HEK293 (cell line): ENCODE measurements around the gene PITPNM1.

Experiments used
- BCL11B ChIP-seq: fragments of 450-650 bp; formaldehyde crosslinking; IDR thresholded peaks from 2 replicates; pipeline ENCODE4 v1.5.1; 2016; ENCODE audit warnings: low read depth, missing biosample characterization, missing genetic modification characterization
- CTCF ChIP-seq: fragments of 450-650 bp; formaldehyde crosslinking; IDR thresholded peaks from 2 replicates; pipeline ENCODE4 v1.5.1; 2016; ENCODE audit warnings: missing biosample characterization, missing genetic modification characterization
- GLIS1 ChIP-seq: fragments of 450-650 bp; formaldehyde crosslinking; IDR thresholded peaks from 2 replicates; pipeline ENCODE4 v1.5.1; 2016; ENCODE audit warnings: missing biosample characterization, missing genetic modification characterization
- KLF1 ChIP-seq: fragments of 450-650 bp; formaldehyde crosslinking; IDR thresholded peaks from 2 replicates; pipeline ENCODE4 v1.5.1; 2016; ENCODE audit warnings: missing biosample characterization, missing genetic modification characterization
- KLF10 ChIP-seq: fragments of 450-650 bp; IDR thresholded peaks from 2 replicates; pipeline ENCODE4 v1.5.1; 2018; ENCODE audit warnings: missing biosample characterization, mild to moderate bottlenecking, missing genetic modification characterization
- KLF16 ChIP-seq: fragments of 450-650 bp; formaldehyde crosslinking; IDR thresholded peaks from 2 replicates; pipeline ENCODE4 v1.5.1; 2017; ENCODE audit warnings: missing biosample characterization, missing genetic modification characterization
- PRDM2 ChIP-seq: fragments of 450-650 bp; formaldehyde crosslinking; IDR thresholded peaks from 2 replicates; pipeline ENCODE4 v1.5.1; 2016; ENCODE audit warnings: missing biosample characterization, missing genetic modification characterization, borderline replicate concordance
- SP3 ChIP-seq: fragments of 450-650 bp; formaldehyde crosslinking; IDR thresholded peaks from 2 replicates; pipeline ENCODE4 v1.5.1; 2016; ENCODE audit warnings: missing biosample characterization, missing genetic modification characterization
- SP7 ChIP-seq: fragments of 450-650 bp; formaldehyde crosslinking; IDR thresholded peaks from 2 replicates; pipeline ENCODE4 v1.5.1; 2016; ENCODE audit warnings: missing biosample characterization, missing genetic modification characterization
- YY1 ChIP-seq: fragments of 450-650 bp; formaldehyde crosslinking; IDR thresholded peaks from 2 replicates; pipeline ENCODE4 v1.5.1; 2018; ENCODE audit warnings: missing biosample characterization, missing genetic modification characterization
- ZBTB8A ChIP-seq: fragments of 450-650 bp; formaldehyde crosslinking; IDR thresholded peaks from 2 replicates; pipeline ENCODE4 v1.5.1; 2016; ENCODE audit warnings: missing biosample characterization, missing genetic modification characterization
- ZNF112 ChIP-seq: fragments of 450-650 bp; formaldehyde crosslinking; IDR thresholded peaks from 2 replicates; pipeline ENCODE4 v1.5.0; 2017; ENCODE audit warnings: missing biosample characterization, missing genetic modification characterization
- ZNF140 ChIP-seq: fragments of 450-650 bp; formaldehyde crosslinking; IDR thresholded peaks from 2 replicates; pipeline ENCODE4 v1.5.1; 2016; ENCODE audit warnings: missing biosample characterization, missing genetic modification characterization
- ZNF146 ChIP-seq: fragments of 450-650 bp; formaldehyde crosslinking; IDR thresholded peaks from 2 replicates; pipeline ENCODE4 v1.5.1; 2016; ENCODE audit warnings: missing biosample characterization, missing genetic modification characterization
- ZNF148 ChIP-seq: fragments of 450-650 bp; formaldehyde crosslinking; IDR thresholded peaks from 2 replicates; pipeline ENCODE4 v1.5.0; 2017; ENCODE audit warnings: missing biosample characterization, missing genetic modification characterization, borderline replicate concordance
- ZNF221 ChIP-seq: fragments of 450-650 bp; formaldehyde crosslinking; IDR thresholded peaks from 2 replicates; pipeline ENCODE4 v1.5.1; 2017; ENCODE audit warnings: missing biosample characterization, missing genetic modification characterization, borderline replicate concordance
- ZNF274 ChIP-seq, 2 experiments: fragments of 200-500 bp in 1 of 2; fragments of 450-650 bp in 1 of 2; sonication (Bioruptor generic) in 1 of 2; formaldehyde crosslinking in 1 of 2; IDR thresholded peaks; 2 replicates each; pipeline versions ENCODE4 v1.5.1 to v1.6.1; 2014 to 2016; ENCODE audit warnings: borderline replicate concordance in 1 of 2, inconsistent platforms in 1 of 2, low read length in 1 of 2, missing biosample characterization in 1 of 2, missing genetic modification characterization in 1 of 2
- ZNF324 ChIP-seq: fragments of 450-650 bp; formaldehyde crosslinking; IDR thresholded peaks from 2 replicates; pipeline ENCODE4 v1.5.1; 2016; ENCODE audit warnings: missing biosample characterization, missing genetic modification characterization
- ZNF394 ChIP-seq: fragments of 450-650 bp; formaldehyde crosslinking; IDR thresholded peaks from 2 replicates; pipeline ENCODE4 v1.5.1; 2016; ENCODE audit warnings: missing biosample characterization, missing genetic modification characterization, mild to moderate bottlenecking, moderate library complexity, borderline replicate concordance
- ZNF501 ChIP-seq: fragments of 450-650 bp; formaldehyde crosslinking; IDR thresholded peaks from 2 replicates; pipeline ENCODE4 v1.5.1; 2016; ENCODE audit warnings: missing biosample characterization, missing genetic modification characterization
- ZNF514 ChIP-seq: fragments of 450-650 bp; formaldehyde crosslinking; IDR thresholded peaks from 2 replicates; pipeline ENCODE4 v1.5.1; 2016; ENCODE audit warnings: missing biosample characterization, missing genetic modification characterization
- ZNF610 ChIP-seq: fragments of 450-650 bp; formaldehyde crosslinking; IDR thresholded peaks from 2 replicates; pipeline ENCODE4 v1.5.1; 2016; ENCODE audit warnings: missing biosample characterization, missing genetic modification characterization, borderline replicate concordance
- ZNF639 ChIP-seq: fragments of 450-650 bp; formaldehyde crosslinking; IDR thresholded peaks from 2 replicates; pipeline ENCODE4 v1.5.1; 2016; ENCODE audit warnings: missing biosample characterization, missing genetic modification characterization
- ZNF843 ChIP-seq: fragments of 450-650 bp; formaldehyde crosslinking; IDR thresholded peaks from 2 replicates; pipeline ENCODE4 v1.5.1; 2016; ENCODE audit warnings: missing biosample characterization, missing genetic modification characterization
- ZSCAN5A ChIP-seq: fragments of 450-650 bp; formaldehyde crosslinking; IDR thresholded peaks from 2 replicates; pipeline ENCODE4 v1.5.1; 2016; ENCODE audit warnings: missing biosample characterization, missing genetic modification characterization

The PITPNM1 gene

GRCh38 chr11:67482827-67483798, 22.1 kb downstream of the PITPNM1 start, which contains the start of gene AIP (continued):
- TF ChIP-seq ZNF394 (peak; percentile 59; the same call in 1 of the 2 replicates), BCL11B (tag by site-specific recombination) (no peak), ZSCAN5A (no peak), KLF16 (tag by site-specific recombination) (no peak), ZNF843 (tag by site-specific recombination) (0 out of 2 replicates have a peak, but pooled peaks have one; percentile 16), ZNF639 (tag by site-specific recombination) (peak; percentile 43; the same call in 1 of the 2 replicates), ZNF324 (0 out of 2 replicates have a peak, but pooled peaks have one; percentile 33), KLF1 (no peak), ZNF501 (tag by site-specific recombination) (peak; percentile 60), ZNF146 (tag by site-specific recombination) (no peak), SP7 (peak; percentile 73), ZNF112 (tag by site-specific recombination) (no peak), ZNF514 (tag by site-specific recombination) (no peak), SP3 (peak; percentile 94), GLIS1 (tag by site-specific recombination) (no peak), ZNF148 (tag by site-specific recombination) (no peak), KLF10 (0 out of 2 replicates have a peak, but pooled peaks have one; percentile 34), ZNF610 (tag by site-specific recombination) (peak; percentile 79; the same call in 1 of the 2 replicates), ZNF221 (tag by site-specific recombination) (no peak), ZNF274 (IDR thresholded peaks at IDR 0.05; ENCODE audit: low read length) (no peak), ZNF274 (tag by site-specific recombination; IDR thresholded peaks at IDR 0.05; ENCODE audit: borderline replicate concordance) (no peak), PRDM2 (no peak), ZBTB8A (tag by site-specific recombination) (peak; percentile 34; the same call in 1 of the 2 replicates), YY1 (peak; percentile 94), ZNF140 (tag by site-specific recombination) (no peak), CTCF (tag by site-specific recombination) (peak; percentile 38; the same call in 1 of the 2 replicates)
